OCI-LY1 (cell line): ENCODE results near the gene GALNT10.

ENCODE experiments used
- H2AFZ ChIP-seq: fragments of 200-600 bp; sonication (generic), shearing (Covaris generic); 2 replicates; pipeline ENCODE4 v1.6.0; 2014; ENCODE audit warnings: antibody characterized with exemption, mild to moderate bottlenecking, low read length
- H3F3A ChIP-seq: fragments of 200-600 bp; sonication (generic), shearing (Covaris generic); 2 replicates; pipeline ENCODE4 v1.6.0; 2014; ENCODE audit warnings: mild to moderate bottlenecking, antibody characterized with exemption, low read length, moderate library complexity; ENCODE audit not compliant: insufficient read depth
- H3K27ac ChIP-seq: fragments of 200-600 bp; sonication (generic); 2 replicates; pipeline ENCODE4 v1.5.1; 2014; ENCODE audit warnings: low read length, mixed run types, mild to moderate bottlenecking, low read depth; ENCODE audit not compliant: poor library complexity, severe bottlenecking
- H3K27me3 ChIP-seq: fragments of 200-600 bp; sonication (generic); 2 replicates; pipeline ENCODE4 v1.6.0; 2014; ENCODE audit warnings: antibody characterized with exemption, mild to moderate bottlenecking, low read length, moderate library complexity; ENCODE audit not compliant: insufficient read depth
- H3K36me3 ChIP-seq: fragments of 200-600 bp; sonication (generic); 2 replicates; pipeline ENCODE4 v1.6.1; 2014; ENCODE audit warnings: mild to moderate bottlenecking, antibody characterized with exemption, low read length, moderate library complexity, mixed read lengths; ENCODE audit not compliant: insufficient read depth
- H3K4me1 ChIP-seq: fragments of 200-600 bp; sonication (generic); 2 replicates; pipeline ENCODE4 v1.5.1; 2014; ENCODE audit warnings: mild to moderate bottlenecking, low read length, moderate library complexity; ENCODE audit not compliant: insufficient read depth, severe bottlenecking
- H3K4me2 ChIP-seq: fragments of 200-600 bp; sonication (generic), shearing (Covaris generic); 2 replicates; pipeline ENCODE4 v1.6.1; 2014; ENCODE audit warnings: low read length
- H3K4me3 ChIP-seq: fragments of 200-600 bp; sonication (generic); 2 replicates; pipeline ENCODE4 v1.5.1; 2014; ENCODE audit warnings: low read length, low read depth, mild to moderate bottlenecking, mixed read lengths; ENCODE audit not compliant: poor library complexity, severe bottlenecking
- H3K79me2 ChIP-seq: fragments of 200-600 bp; shearing (Covaris generic); 2 replicates; pipeline ENCODE4 v1.6.1; 2016; ENCODE audit warnings: mixed run types, low read length, mixed read lengths; ENCODE audit not compliant: insufficient read depth
- H3K9ac ChIP-seq: fragments of 200-600 bp; sonication (generic), shearing (Covaris generic); 2 replicates; pipeline ENCODE4 v1.6.1; 2014; ENCODE audit warnings: mild to moderate bottlenecking, low read length, mixed read lengths
- H3K9me2 ChIP-seq: fragments of 200-600 bp; sonication (generic), shearing (Covaris generic); 2 replicates; pipeline ENCODE4 v1.6.1; 2014; ENCODE audit warnings: low read depth, mild to moderate bottlenecking, low read length, mixed read lengths
- H3K9me3 ChIP-seq: fragments of 200-600 bp; shearing (Covaris generic); 2 replicates; pipeline ENCODE4 v1.6.1; 2014; ENCODE audit warnings: low read length, mixed read lengths
- H4K20me1 ChIP-seq: fragments of 200-600 bp; sonication (generic), shearing (Covaris generic); 2 replicates; pipeline ENCODE4 v1.6.0; 2016; ENCODE audit warnings: mild to moderate bottlenecking, low read length; ENCODE audit not compliant: insufficient read depth
- CTCF ChIP-seq: fragments of 200-600 bp; sonication (generic), shearing (Covaris generic); IDR thresholded peaks from 2 replicates; pipeline ENCODE4 v1.5.1; 2017; ENCODE audit warnings: mild to moderate bottlenecking, antibody characterized with exemption, low read length, moderate library complexity, mixed read lengths
- EZH2 ChIP-seq: fragments of 200-600 bp; sonication (generic), shearing (Covaris generic); IDR thresholded peaks from 2 replicates; pipeline ENCODE4 v1.8.0; 2017; ENCODE audit warnings: borderline replicate concordance, mixed run types, mild to moderate bottlenecking, antibody characterized with exemption, low read length, moderate library complexity, mixed read lengths

Gene GALNT10

DNA sequence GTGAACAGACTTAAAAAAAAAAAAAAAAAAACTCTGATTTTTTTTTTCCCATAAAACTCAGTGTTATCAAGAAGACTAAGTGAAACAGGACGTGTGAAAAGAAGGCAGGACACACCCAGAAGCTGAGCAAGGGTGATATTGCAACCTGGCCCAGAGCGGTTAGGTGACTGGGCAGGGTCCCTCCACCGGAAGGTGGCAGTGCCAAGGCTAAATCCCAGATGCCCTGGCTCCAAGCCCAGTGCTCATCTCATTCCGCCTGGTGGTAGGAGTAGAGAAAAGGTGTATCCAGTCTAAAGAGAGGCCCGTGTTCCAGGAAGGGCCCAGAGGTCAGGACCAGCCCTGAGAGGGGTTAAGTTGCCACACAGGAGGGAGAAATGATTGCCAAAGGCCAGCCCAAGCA is 203.8 kb downstream of the GALNT10 start:
- H3K27me3 ChIP-seq, result no peaks in the 10 kb centered on the region
- no peaks in the 10 kb centered on the region for H3K9me2 ChIP-seq
- H3K36me3 ChIP-seq, result no peaks in the 10 kb centered on the region; the same call in 1 of the 2 replicates
- H3K9me3 ChIP-seq, result no peaks in the 10 kb centered on the region
- no peak for TF ChIP-seq CTCF
- no peak for TF ChIP-seq EZH2
- H4K20me1 ChIP-seq, result no peaks in the 10 kb centered on the region
- no peak overlapping the region for H3K9ac ChIP-seq
- no peak overlapping the region for H3K4me3 ChIP-seq
- H3K4me2 ChIP-seq, result no peak overlapping the region
- H3K4me1 ChIP-seq, result peaks cover 7% of the 10 kb centered on the region
- no peak overlapping the region for H3K27ac ChIP-seq
- H2AFZ ChIP-seq, result no peak overlapping the region
- H3K79me2 ChIP-seq, result no peaks in the 10 kb centered on the region
- no peaks in the 10 kb centered on the region for H3F3A ChIP-seq

- Histone ChIP-seq H3K4me1 (peaks cover 7% of the 10 kb centered on the region), H3K4me2 (no peak overlapping the region), H4K20me1 (no peaks in the 10 kb centered on the region), H3K9me2 (no peaks in the 10 kb centered on the region), H3K36me3 (no peaks in the 10 kb centered on the region; the same call in 1 of the 2 replicates), H3F3A (no peaks in the 10 kb centered on the region), H3K27ac (no peak overlapping the region), H3K9ac (no peak overlapping the region), H3K79me2 (no peaks in the 10 kb centered on the region), H2AFZ (no peak overlapping the region), H3K9me3 (no peaks in the 10 kb centered on the region), H3K4me3 (no peak overlapping the region), H3K27me3 (no peaks in the 10 kb centered on the region)
- TF ChIP-seq CTCF (no peak), EZH2 (no peak)
Observed at GRCh38 chr5:154395407-154396106, 205.0 kb downstream of the GALNT10 start.

GRCh38 chr5:154396128-154396527 is 205.6 kb downstream of the GALNT10 start:
- Histone ChIP-seq H3K4me2 (no peak overlapping the region), H3K4me3 (no peak overlapping the region), H3K9ac (no peak overlapping the region), H4K20me1 (no peaks in the 10 kb centered on the region), H3K9me2 (no peaks in the 10 kb centered on the region), H3K36me3 (no peaks in the 10 kb centered on the region; the same call in 1 of the 2 replicates), H3K9me3 (no peaks in the 10 kb centered on the region), H3K27me3 (no peaks in the 10 kb centered on the region), H3F3A (no peaks in the 10 kb centered on the region), H3K27ac (no peak overlapping the region), H3K4me1 (peaks cover 7% of the 10 kb centered on the region), H2AFZ (no peak overlapping the region), H3K79me2 (no peaks in the 10 kb centered on the region)
- TF ChIP-seq EZH2 (no peak), CTCF (no peak)
